ENCODE measurements around the gene TCP11L2. TPM values are rescaled to one million over a fixed set of nuclear protein-coding genes. Genes with fewer than 3 reads are reported as not detected.

Gene TCP11L2
- 19.6 and 30.4 TPM in 2 replicates for total RNA-seq

DNA sequence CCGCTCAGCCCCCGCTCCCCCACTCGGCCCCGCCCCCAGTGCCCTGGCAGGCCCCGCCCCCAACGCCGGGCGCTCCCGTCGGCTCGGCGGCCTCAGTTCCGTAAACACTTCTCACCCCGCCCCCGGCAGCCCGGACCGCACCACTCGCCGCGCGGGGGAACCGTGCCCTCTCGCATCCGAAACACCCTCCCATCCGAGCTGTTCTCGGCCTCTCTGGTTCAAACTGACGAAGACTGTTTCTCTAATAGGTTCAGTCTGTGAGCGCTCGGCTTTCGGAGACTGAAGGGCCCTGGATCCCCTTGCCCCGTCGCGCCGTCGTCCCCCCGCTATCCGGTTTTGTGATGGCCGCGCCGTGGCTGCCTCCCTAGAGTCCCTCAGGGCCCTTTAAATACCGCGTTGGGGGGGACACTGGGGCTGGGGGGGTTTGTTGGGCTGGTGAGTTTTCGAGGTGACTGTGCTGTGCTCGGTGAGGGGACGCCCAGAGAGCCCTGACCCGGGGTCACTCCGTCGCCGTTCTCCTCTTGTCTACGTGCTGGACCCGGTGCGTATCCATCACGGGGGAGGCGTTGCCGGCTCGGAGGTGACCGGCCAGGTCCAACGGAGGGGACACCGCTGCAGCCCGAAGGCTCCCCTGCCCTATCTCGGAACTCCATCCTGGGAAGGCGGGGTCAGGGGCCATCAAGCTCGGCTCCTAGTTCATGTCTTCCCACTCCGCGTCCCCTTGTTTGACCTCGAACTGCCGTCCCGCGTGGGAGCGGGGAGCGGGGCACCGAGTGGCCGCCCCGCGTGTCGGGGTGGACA, at the start of gene TCP11L2:
Gene TCP11L2 (plus strand): TSS at position 333 of the 801 bp plus-strand sequence. CDS start 8,343 bp downstream, outside the sequence.

GRCh38 chr12:106357549-106358395, 55.2 kb downstream of the TCP11L2 start, which contains the start of gene POLR3B:
TSS of gene POLR3B (plus strand) at chr12:106357748. CDS start at chr12:106357880, 132 bp downstream.

Small RNA genes within 50 kb of the gene (small RNA-seq; reads per million reads assigned to genes)
- not detected for gene RNU7-94P

Other genes with a start within 250 kb of the TCP11L2 start
- 84.6 and 116 TPM in 2 replicates for gene NUAK1, start 163.8 kb upstream of the TCP11L2 start, total RNA-seq
- 148 and 167 TPM in 2 replicates for gene CKAP4, start 54.7 kb upstream of the TCP11L2 start, total RNA-seq
- gene POLR3B, start 55.0 kb downstream of the TCP11L2 start, total RNA-seq, result 10.1 and 10.3 TPM in 2 replicates